Upper lobe of left lung (tissue), 6 donors: ENCODE data around the gene RHOG. TPM values are rescaled to one million over a fixed set of nuclear protein-coding genes. Genes with fewer than 3 reads are reported as not detected.

Experiments used
- ATAC-seq, 2 donors: fragments of 200-7000 bp; cut with Tn5 transposase; one replicate each; pipeline ENCODE4 v1.9.1; 2022; ENCODE audit warnings: mild to moderate bottlenecking in 2 of 2, moderate library complexity in 2 of 2; ENCODE audit not compliant: low FRiP score in 2 of 2
- DNase-seq, 2 donors: peaks; one replicate each; pipeline ENCODE4 v3.0.0-alpha.2; 2019 to 2020
- H3K27ac ChIP-seq, 4 donors: fragments of 200-600 bp; sonication (generic); one replicate each; pipeline ENCODE4 v1.5.1; 2016 to 2019
- H3K27me3 ChIP-seq, 4 donors: fragments of 200-600 bp; sonication (generic); one replicate each; pipeline ENCODE4 v1.5.1; 2017 to 2019
- H3K36me3 ChIP-seq, 4 donors: fragments of 200-600 bp; sonication (generic); one replicate each; pipeline ENCODE4 v1.5.1; 2016 to 2019
- H3K4me1 ChIP-seq, 4 donors: fragments of 200-600 bp; sonication (generic); one replicate each; pipeline ENCODE4 v1.5.1; 2018 to 2019
- H3K4me3 ChIP-seq, 4 donors: fragments of 200-600 bp; sonication (generic); one replicate each; pipeline ENCODE4 v1.5.1; 2017 to 2019; ENCODE audit warnings: mild to moderate bottlenecking in 2 of 4, moderate library complexity in 1 of 4
- H3K9me3 ChIP-seq, 4 donors: fragments of 200-600 bp; sonication (generic); one replicate each; pipeline ENCODE4 v1.5.1; 2018 to 2019
- CTCF ChIP-seq, 6 experiments: fragments of 450-650 bp in 4 of 6; fragments of 200-600 bp in 2 of 6; sonication (generic) in 2 of 6; IDR thresholded peaks; one replicate each; pipeline ENCODE4 v1.5.1; 2016 to 2019; ENCODE audit warnings: antibody characterized with exemption in 6 of 6
- EP300 ChIP-seq, 4 donors: sonication (generic); formaldehyde crosslinking; IDR thresholded peaks; one replicate each; pipeline ENCODE4 v1.5.1; 2017; ENCODE audit warnings: antibody characterized with exemption in 4 of 4, control low read depth in 2 of 4
- POLR2A ChIP-seq, 4 donors: fragments of 450-650 bp; IDR thresholded peaks; one replicate each; pipeline ENCODE4 v1.5.1; 2016 to 2017; ENCODE audit warnings: antibody characterized with exemption in 4 of 4, mild to moderate bottlenecking in 2 of 4
- POLR2AphosphoS5 ChIP-seq, 2 donors: sonication (generic); formaldehyde crosslinking; IDR thresholded peaks; one replicate each; pipeline ENCODE4 v1.5.1; 2017; ENCODE audit warnings: antibody characterized with exemption in 2 of 2
- WGBS, 2 donors: methylation state at CpG; one replicate each; pipeline ENCODE4 v1.1.5; 2017 to 2018; 5-methylcytosine and 5-hydroxymethylcytosine counted together
- total RNA-seq, 6 donors: library from RNA; depleted of rRNA in 4 of 6; stranded (reverse); fragments of >200 nt in 4 of 6; gene quantifications; one replicate each; pipeline versions ENCODE4 v1.1.0 to v1.2.1, GENCODE V29; 2016 to 2021
- donor health status: DM: no; HTN: no; CAD: no; lungs with moderate emphysema.
- donor health status: DM: no; HTN: yes; CAD: no; lungs with severe emphysema.

Gene RHOG
- total RNA-seq, 6 donors from 2014 or later = 67.0 to 137 (median 85.1) TPM

- Histone ChIP-seq H3K27me3 (no peaks in the 10 kb centered on the region), H3K9me3 (no peaks in the 10 kb centered on the region), H3K36me3 (no peaks in the 10 kb centered on the region), H3K4me3 (peak overlapping the region in 2 of 4 donors; percentile 8 to 85), H3K4me1 (peaks cover 76 to 81% (median 78%) of the 10 kb centered on the region in 4 donors), H3K27ac (peak overlapping the region; percentile 96 to 100 (median 98))
- 32 to 38% methylated on average over 4 to 5 of the region's 5 CpGs for WGBS, 2 donors
- peak in 1 of 2 donors; percentile 75 for DNase-seq
- ATAC-seq = no peak
- TF ChIP-seq POLR2AphosphoS5 (IDR thresholded peaks at IDR 0.05) (no peak), EP300 (IDR thresholded peaks at IDR 0.05) (no peak), CTCF (IDR thresholded peaks at IDR 0.05) (no peak), POLR2A (IDR thresholded peaks at IDR 0.05) (no peak)
Observed at GRCh38 chr11:3836903-3837302, 3.9 kb downstream of the RHOG start.

- Histone ChIP-seq H3K4me1 (peaks cover 85 to 90% (median 88%) of the 10 kb centered on the region in 4 donors), H3K27me3 (no peaks in the 10 kb centered on the region), H3K36me3 (peaks cover 0 to 3% (median 0%) of the 10 kb centered on the region in 4 donors), H3K9me3 (no peaks in the 10 kb centered on the region), H3K4me3 (no peak overlapping the region), H3K27ac (peak overlapping the region; percentile 74 to 99 (median 96))
- ATAC-seq = peak in 1 of 2 donors; percentile 40
- 57 to 65% methylated on average over 4 of the region's 4 CpGs for whole genome bisulfite sequencing, 2 donors
- TF ChIP-seq POLR2A (IDR thresholded peaks at IDR 0.05) = no peak
- TF ChIP-seq CTCF (IDR thresholded peaks at IDR 0.05) = no peak
- no peak for TF ChIP-seq POLR2AphosphoS5 (IDR thresholded peaks at IDR 0.05)
- TF ChIP-seq EP300 (IDR thresholded peaks at IDR 0.05) = no peak
- DNase-seq = peak in 1 of 2 donors; percentile 54
Observed at GRCh38 chr11:3835751-3836150, 5.0 kb downstream of the RHOG start.

- Histone ChIP-seq H3K9me3 (no peaks in the 10 kb centered on the region), H3K4me1 (peaks cover 87 to 95% (median 90%) of the 10 kb centered on the region in 4 donors), H3K27me3 (no peaks in the 10 kb centered on the region), H3K36me3 (peaks cover 0 to 9% (median 4%) of the 10 kb centered on the region in 4 donors), H3K4me3 (no peak overlapping the region), H3K27ac (peak overlapping the region; percentile 74 to 99 (median 96))
- 37 to 59% methylated on average over 7 of the region's 7 CpGs for WGBS, 2 donors
- DNase-seq = peak in 1 of 2 donors; percentile 82
- ATAC-seq = peak; percentile 45 to 59
- no peak for TF ChIP-seq CTCF (IDR thresholded peaks at IDR 0.05)
- TF ChIP-seq POLR2AphosphoS5 (IDR thresholded peaks at IDR 0.05) = peak; percentile 63 to 65
- no peak for TF ChIP-seq EP300 (IDR thresholded peaks at IDR 0.05)
Observed at GRCh38 chr11:3834664-3835461, 5.9 kb downstream of the RHOG start.

- H3K36me3 ChIP-seq = peaks cover 3 to 14% (median 9%) of the 10 kb centered on the region in 4 donors
- no peaks in the 10 kb centered on the region for H3K27me3 ChIP-seq
- H3K4me1 ChIP-seq = peaks cover 81 to 91% (median 86%) of the 10 kb centered on the region in 4 donors
- no peak overlapping the region for H3K4me3 ChIP-seq
- H3K9me3 ChIP-seq = no peaks in the 10 kb centered on the region
- 64 to 72% methylated on average over 4 of the region's 4 CpGs for WGBS, 2 donors
- H3K27ac ChIP-seq = peak overlapping the region; percentile 74 to 99 (median 96)
- ATAC-seq (no peak), DNase-seq (no peak)
- TF ChIP-seq EP300 (IDR thresholded peaks at IDR 0.05) (no peak), POLR2A (IDR thresholded peaks at IDR 0.05) (no peak)
Observed at GRCh38 chr11:3834349-3834663, 6.5 kb downstream of the RHOG start.

- Histone ChIP-seq H3K9me3 (no peaks in the 10 kb centered on the region), H3K4me1 (peaks cover 75 to 82% (median 79%) of the 10 kb centered on the region in 4 donors), H3K27ac (peak overlapping the region in 3 of 4 donors; percentile 96 to 99 (median 97)), H3K4me3 (no peak overlapping the region), H3K27me3 (no peaks in the 10 kb centered on the region), H3K36me3 (peaks cover 4 to 15% (median 10%) of the 10 kb centered on the region in 4 donors)
- WGBS, 2 donors = 82 to 85% methylated on average over 2 of the region's 2 CpGs
- DNase-seq = no peak
- TF ChIP-seq POLR2A (IDR thresholded peaks at IDR 0.05) = no peak
- no peak for TF ChIP-seq POLR2AphosphoS5 (IDR thresholded peaks at IDR 0.05)
- TF ChIP-seq EP300 (IDR thresholded peaks at IDR 0.05) = no peak
- no peak for TF ChIP-seq CTCF (IDR thresholded peaks at IDR 0.05)
- no peak for ATAC-seq
Observed at GRCh38 chr11:3833449-3833848, 7.3 kb downstream of the RHOG start.
